Measurements from ENCODE around the gene LSS.

DNA sequence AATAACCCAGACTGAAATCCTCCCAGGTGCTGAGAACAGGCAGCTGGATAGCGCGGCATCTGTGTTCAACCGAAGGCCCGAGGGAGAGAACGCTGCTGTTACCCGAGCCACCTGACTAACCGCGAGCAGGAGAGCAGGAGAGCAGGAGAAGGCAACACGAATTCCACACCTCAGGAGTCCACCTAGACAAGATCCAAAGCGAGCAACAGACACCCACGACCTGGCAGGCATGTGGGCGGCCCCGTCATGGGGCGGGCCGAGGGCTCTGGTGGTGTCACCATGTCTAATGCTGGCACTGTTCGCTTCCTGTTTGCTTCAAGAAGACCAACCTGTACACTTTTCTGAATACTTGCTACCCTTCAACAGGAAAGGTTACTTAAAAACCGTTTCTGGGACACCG lies 23.4 kb downstream of the LSS start:
- TF ChIP-seq, protein P1, sequence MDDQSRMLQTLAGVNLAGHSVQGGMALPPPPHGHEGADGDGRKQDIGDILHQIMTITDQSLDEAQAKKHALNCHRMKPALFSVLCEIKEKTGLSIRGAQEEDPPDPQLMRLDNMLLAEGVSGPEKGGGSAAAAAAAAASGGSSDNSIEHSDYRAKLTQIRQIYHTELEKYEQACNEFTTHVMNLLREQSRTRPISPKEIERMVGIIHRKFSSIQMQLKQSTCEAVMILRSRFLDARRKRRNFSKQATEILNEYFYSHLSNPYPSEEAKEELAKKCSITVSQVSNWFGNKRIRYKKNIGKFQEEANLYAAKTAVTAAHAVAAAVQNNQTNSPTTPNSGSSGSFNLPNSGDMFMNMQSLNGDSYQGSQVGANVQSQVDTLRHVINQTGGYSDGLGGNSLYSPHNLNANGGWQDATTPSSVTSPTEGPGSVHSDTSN (IDR thresholded peaks at IDR 0.05; ENCODE audit: insufficient replicate concordance, low read depth, low read length), result no peak
- TF ChIP-seq CTCF (IDR thresholded peaks at IDR 0.05 in 2 of 3, conservative IDR thresholded peaks at IDR 0.05 in 1 of 3; ENCODE audit: control insufficient read depth in 2 of 3, extremely low read depth in 1 of 3, insufficient read depth in 1 of 3, low read depth in 3 of 3, low read length in 3 of 3) (no peak), ZNF24 (IDR thresholded peaks at IDR 0.05) (no peak), POLR2AphosphoS5 (IDR thresholded peaks at IDR 0.05; ENCODE audit: low read length) (no peak)
- TF ChIP-seq, protein P2, sequence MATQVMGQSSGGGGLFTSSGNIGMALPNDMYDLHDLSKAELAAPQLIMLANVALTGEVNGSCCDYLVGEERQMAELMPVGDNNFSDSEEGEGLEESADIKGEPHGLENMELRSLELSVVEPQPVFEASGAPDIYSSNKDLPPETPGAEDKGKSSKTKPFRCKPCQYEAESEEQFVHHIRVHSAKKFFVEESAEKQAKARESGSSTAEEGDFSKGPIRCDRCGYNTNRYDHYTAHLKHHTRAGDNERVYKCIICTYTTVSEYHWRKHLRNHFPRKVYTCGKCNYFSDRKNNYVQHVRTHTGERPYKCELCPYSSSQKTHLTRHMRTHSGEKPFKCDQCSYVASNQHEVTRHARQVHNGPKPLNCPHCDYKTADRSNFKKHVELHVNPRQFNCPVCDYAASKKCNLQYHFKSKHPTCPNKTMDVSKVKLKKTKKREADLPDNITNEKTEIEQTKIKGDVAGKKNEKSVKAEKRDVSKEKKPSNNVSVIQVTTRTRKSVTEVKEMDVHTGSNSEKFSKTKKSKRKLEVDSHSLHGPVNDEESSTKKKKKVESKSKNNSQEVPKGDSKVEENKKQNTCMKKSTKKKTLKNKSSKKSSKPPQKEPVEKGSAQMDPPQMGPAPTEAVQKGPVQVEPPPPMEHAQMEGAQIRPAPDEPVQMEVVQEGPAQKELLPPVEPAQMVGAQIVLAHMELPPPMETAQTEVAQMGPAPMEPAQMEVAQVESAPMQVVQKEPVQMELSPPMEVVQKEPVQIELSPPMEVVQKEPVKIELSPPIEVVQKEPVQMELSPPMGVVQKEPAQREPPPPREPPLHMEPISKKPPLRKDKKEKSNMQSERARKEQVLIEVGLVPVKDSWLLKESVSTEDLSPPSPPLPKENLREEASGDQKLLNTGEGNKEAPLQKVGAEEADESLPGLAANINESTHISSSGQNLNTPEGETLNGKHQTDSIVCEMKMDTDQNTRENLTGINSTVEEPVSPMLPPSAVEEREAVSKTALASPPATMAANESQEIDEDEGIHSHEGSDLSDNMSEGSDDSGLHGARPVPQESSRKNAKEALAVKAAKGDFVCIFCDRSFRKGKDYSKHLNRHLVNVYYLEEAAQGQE (IDR thresholded peaks at IDR 0.05; ENCODE audit: low read depth, low read length), result no peak

Measured in GM12878 (cell line).